ENCODE measurements around the gene HEG1. TPM values are rescaled to one million over a fixed set of nuclear protein-coding genes. Genes with fewer than 3 reads are reported as not detected.

The HEG1 gene
- total and polyA plus RNA-seq, 2 of the 8 experiments (the other 6 are each of a cell fraction or from before 2014, with no cell fraction given): 5.3 to 9.7 TPM

DNA sequence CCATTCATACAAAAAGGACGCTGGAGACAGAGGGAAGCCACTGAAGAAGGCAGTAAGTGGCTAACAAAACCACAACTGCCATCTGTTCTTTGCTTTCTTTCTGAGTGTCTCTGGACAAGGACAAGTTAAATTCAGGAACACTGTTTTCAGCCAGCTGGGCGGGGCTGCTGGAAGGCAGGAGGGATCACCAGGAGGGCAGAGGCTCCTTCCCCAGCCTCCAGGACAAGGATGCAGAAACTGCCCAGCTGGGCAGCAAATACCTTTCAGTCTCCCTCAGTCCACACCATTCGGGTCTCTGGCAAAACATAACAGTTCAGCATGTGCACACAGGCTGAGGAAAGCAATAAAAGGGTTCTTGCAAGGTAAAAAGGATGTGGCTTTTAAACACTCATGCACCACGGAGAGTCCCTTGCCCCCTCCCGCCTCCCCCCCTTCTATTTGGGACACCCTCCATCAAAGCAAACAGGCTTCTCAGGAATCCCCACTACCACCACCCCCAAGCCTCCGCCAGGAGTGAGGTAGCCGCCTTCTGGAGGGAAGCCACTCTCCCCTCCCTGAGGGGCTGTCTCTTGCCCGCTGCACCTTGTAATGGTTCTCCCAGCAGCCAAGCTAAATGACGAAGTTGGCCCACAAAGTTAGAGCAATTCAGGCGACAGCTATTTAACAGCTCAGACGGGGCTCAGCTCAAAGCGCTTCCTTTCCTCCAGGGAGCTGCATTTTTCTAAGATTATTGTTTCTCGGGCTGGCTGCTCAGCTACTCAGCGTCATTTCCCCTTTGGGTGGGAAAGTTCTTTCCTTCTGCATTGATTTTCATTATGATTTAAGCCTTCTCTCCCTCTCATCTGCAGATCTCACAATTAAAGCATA, 3.8 kb downstream of the HEG1 start (continued):
- TF ChIP-seq, protein P1, sequence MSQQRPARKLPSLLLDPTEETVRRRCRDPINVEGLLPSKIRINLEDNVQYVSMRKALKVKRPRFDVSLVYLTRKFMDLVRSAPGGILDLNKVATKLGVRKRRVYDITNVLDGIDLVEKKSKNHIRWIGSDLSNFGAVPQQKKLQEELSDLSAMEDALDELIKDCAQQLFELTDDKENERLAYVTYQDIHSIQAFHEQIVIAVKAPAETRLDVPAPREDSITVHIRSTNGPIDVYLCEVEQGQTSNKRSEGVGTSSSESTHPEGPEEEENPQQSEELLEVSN (IDR thresholded peaks at IDR 0.05): no peak
- TF ChIP-seq GABPA (IDR thresholded peaks at IDR 0.05; ENCODE audit: borderline replicate concordance, insufficient read depth, low read length) (no peak), MAFK (IDR thresholded peaks at IDR 0.05; ENCODE audit: low read depth, low read length) (no peak), YY1 (IDR thresholded peaks at IDR 0.05; ENCODE audit: low read depth, low read length) (no peak), NANOG (IDR thresholded peaks at IDR 0.05; ENCODE audit: insufficient read depth, low read depth, low read length, poor library complexity, severe bottlenecking) (no peak), SUZ12 (IDR thresholded peaks at IDR 0.05; ENCODE audit: low read length) (no peak), TAF7 (optimal IDR thresholded peaks at IDR 0.05; ENCODE audit: borderline replicate concordance, low read depth, low read length) (no peak), CREB1 (IDR thresholded peaks at IDR 0.05) (no peak)
- TF ChIP-seq, protein P2, sequence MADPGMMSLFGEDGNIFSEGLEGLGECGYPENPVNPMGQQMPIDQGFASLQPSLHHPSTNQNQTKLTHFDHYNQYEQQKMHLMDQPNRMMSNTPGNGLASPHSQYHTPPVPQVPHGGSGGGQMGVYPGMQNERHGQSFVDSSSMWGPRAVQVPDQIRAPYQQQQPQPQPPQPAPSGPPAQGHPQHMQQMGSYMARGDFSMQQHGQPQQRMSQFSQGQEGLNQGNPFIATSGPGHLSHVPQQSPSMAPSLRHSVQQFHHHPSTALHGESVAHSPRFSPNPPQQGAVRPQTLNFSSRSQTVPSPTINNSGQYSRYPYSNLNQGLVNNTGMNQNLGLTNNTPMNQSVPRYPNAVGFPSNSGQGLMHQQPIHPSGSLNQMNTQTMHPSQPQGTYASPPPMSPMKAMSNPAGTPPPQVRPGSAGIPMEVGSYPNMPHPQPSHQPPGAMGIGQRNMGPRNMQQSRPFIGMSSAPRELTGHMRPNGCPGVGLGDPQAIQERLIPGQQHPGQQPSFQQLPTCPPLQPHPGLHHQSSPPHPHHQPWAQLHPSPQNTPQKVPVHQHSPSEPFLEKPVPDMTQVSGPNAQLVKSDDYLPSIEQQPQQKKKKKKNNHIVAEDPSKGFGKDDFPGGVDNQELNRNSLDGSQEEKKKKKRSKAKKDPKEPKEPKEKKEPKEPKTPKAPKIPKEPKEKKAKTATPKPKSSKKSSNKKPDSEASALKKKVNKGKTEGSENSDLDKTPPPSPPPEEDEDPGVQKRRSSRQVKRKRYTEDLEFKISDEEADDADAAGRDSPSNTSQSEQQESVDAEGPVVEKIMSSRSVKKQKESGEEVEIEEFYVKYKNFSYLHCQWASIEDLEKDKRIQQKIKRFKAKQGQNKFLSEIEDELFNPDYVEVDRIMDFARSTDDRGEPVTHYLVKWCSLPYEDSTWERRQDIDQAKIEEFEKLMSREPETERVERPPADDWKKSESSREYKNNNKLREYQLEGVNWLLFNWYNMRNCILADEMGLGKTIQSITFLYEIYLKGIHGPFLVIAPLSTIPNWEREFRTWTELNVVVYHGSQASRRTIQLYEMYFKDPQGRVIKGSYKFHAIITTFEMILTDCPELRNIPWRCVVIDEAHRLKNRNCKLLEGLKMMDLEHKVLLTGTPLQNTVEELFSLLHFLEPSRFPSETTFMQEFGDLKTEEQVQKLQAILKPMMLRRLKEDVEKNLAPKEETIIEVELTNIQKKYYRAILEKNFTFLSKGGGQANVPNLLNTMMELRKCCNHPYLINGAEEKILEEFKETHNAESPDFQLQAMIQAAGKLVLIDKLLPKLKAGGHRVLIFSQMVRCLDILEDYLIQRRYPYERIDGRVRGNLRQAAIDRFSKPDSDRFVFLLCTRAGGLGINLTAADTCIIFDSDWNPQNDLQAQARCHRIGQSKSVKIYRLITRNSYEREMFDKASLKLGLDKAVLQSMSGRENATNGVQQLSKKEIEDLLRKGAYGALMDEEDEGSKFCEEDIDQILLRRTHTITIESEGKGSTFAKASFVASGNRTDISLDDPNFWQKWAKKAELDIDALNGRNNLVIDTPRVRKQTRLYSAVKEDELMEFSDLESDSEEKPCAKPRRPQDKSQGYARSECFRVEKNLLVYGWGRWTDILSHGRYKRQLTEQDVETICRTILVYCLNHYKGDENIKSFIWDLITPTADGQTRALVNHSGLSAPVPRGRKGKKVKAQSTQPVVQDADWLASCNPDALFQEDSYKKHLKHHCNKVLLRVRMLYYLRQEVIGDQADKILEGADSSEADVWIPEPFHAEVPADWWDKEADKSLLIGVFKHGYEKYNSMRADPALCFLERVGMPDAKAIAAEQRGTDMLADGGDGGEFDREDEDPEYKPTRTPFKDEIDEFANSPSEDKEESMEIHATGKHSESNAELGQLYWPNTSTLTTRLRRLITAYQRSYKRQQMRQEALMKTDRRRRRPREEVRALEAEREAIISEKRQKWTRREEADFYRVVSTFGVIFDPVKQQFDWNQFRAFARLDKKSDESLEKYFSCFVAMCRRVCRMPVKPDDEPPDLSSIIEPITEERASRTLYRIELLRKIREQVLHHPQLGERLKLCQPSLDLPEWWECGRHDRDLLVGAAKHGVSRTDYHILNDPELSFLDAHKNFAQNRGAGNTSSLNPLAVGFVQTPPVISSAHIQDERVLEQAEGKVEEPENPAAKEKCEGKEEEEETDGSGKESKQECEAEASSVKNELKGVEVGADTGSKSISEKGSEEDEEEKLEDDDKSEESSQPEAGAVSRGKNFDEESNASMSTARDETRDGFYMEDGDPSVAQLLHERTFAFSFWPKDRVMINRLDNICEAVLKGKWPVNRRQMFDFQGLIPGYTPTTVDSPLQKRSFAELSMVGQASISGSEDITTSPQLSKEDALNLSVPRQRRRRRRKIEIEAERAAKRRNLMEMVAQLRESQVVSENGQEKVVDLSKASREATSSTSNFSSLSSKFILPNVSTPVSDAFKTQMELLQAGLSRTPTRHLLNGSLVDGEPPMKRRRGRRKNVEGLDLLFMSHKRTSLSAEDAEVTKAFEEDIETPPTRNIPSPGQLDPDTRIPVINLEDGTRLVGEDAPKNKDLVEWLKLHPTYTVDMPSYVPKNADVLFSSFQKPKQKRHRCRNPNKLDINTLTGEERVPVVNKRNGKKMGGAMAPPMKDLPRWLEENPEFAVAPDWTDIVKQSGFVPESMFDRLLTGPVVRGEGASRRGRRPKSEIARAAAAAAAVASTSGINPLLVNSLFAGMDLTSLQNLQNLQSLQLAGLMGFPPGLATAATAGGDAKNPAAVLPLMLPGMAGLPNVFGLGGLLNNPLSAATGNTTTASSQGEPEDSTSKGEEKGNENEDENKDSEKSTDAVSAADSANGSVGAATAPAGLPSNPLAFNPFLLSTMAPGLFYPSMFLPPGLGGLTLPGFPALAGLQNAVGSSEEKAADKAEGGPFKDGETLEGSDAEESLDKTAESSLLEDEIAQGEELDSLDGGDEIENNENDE (IDR thresholded peaks at IDR 0.05; ENCODE audit: insufficient replicate concordance, low read length): no peak

Measured in H1 (cell line).